ENCODE results near the gene ZNF436. TPM values are rescaled to one million over a fixed set of nuclear protein-coding genes. Genes with fewer than 3 reads are reported as not detected.
"Not testable (repeated sequence)": the region's sequence is repeated elsewhere in the genome, so short reads cannot be mapped to it uniquely, and the experiment has no call there.

ZNF436 gene
- total RNA-seq, 2 donors from 2014 or later = 8.7 to 8.8 TPM

- Mint-ChIP-seq H3K27me3 (ENCODE audit: low read depth) (no peaks in the 10 kb centered on the region), H3K4me1 (ENCODE audit: low read depth) (peaks cover 34% of the 10 kb centered on the region), H3K4me3 (peak overlapping the region; percentile 97 to 99), H3K9me3 (no peaks in the 10 kb centered on the region), H3K27ac (peak overlapping the region; percentile 95), H3K36me3 (ENCODE audit: insufficient read depth in 2 of 2) (peaks cover 5 to 6% of the 10 kb centered on the region in 2 donors)
- ATAC-seq (replicated peaks in 1 of 2) (no peak), DNase-seq (no peak)
Measured at GRCh38 chr1:23344987-23345472, 24.6 kb downstream of the ZNF436 start.

- Mint-ChIP-seq H3K27ac (peak within 1 kb of the TSS; percentile 95), H3K36me3 (ENCODE audit: insufficient read depth in 2 of 2) (peaks cover 8 to 9% of the 10 kb centered on the region in 2 donors), H3K27me3 (ENCODE audit: low read depth) (no peaks in the 10 kb centered on the region), H3K4me1 (ENCODE audit: low read depth) (peaks cover 40% of the 10 kb centered on the region), H3K9me3 (no peaks in the 10 kb centered on the region), H3K4me3 (peak within 1 kb of the TSS; percentile 97 to 99)
- DNase-seq = peak; percentile 97 to 100
- ATAC-seq (replicated peaks in 1 of 2) = peak; percentile 96
Measured at GRCh38 chr1:23344111-23344986, 25.3 kb downstream of the ZNF436 start, which contains the start of gene HNRNPR. Gene HNRNPR (minus strand): TSS chr1:23344284. CDS start chr1:23341008, 3,276 bp downstream.

GRCh38 chr1:23343221-23344110 lies 26.2 kb downstream of the ZNF436 start:
- H3K4me1 Mint-ChIP-seq (ENCODE audit: low read depth) = peaks cover 49% of the 10 kb centered on the region
- ATAC-seq (replicated peaks in 1 of 2) = peak; percentile 6 to 19
- H3K4me3 Mint-ChIP-seq = peak overlapping the region; percentile 97 to 99
- H3K9me3 Mint-ChIP-seq = no peaks in the 10 kb centered on the region
- peaks cover 8 to 12% of the 10 kb centered on the region in 2 donors for H3K36me3 Mint-ChIP-seq (ENCODE audit: insufficient read depth in 2 of 2)
- peak overlapping the region; percentile 53 for H3K27ac Mint-ChIP-seq
- H3K27me3 Mint-ChIP-seq (ENCODE audit: low read depth) = no peaks in the 10 kb centered on the region
- DNase-seq = peak; percentile 55 to 67

GRCh38 chr1:23341931-23342692 lies 27.5 kb downstream of the ZNF436 start:
- peak overlapping the region; percentile 97 to 99 for H3K4me3 Mint-ChIP-seq
- peaks cover 9 to 22% of the 10 kb centered on the region in 2 donors for H3K36me3 Mint-ChIP-seq (ENCODE audit: insufficient read depth in 2 of 2)
- H3K27ac Mint-ChIP-seq = peak overlapping the region; percentile 53
- DNase-seq (no peak), ATAC-seq (replicated peaks in 1 of 2) (no peak)
- H3K27me3 Mint-ChIP-seq (ENCODE audit: low read depth) = no peaks in the 10 kb centered on the region
- no peaks in the 10 kb centered on the region for H3K9me3 Mint-ChIP-seq
- peaks cover 61% of the 10 kb centered on the region for H3K4me1 Mint-ChIP-seq (ENCODE audit: low read depth)

- no peak for DNase-seq
- Mint-ChIP-seq H3K27ac (peak overlapping the region; percentile 1), H3K4me1 (ENCODE audit: low read depth) (peaks cover 66% of the 10 kb centered on the region), H3K4me3 (peak overlapping the region; percentile 97 to 99), H3K9me3 (no peaks in the 10 kb centered on the region), H3K36me3 (ENCODE audit: insufficient read depth in 2 of 2) (peaks cover 9 to 34% of the 10 kb centered on the region in 2 donors), H3K27me3 (ENCODE audit: low read depth) (no peaks in the 10 kb centered on the region)
- no peak for ATAC-seq (replicated peaks in 1 of 2)
Measured at GRCh38 chr1:23339632-23340031, 30.0 kb downstream of the ZNF436 start.

GRCh38 chr1:23337869-23338268 lies 31.8 kb downstream of the ZNF436 start:
- H3K36me3 Mint-ChIP-seq (ENCODE audit: insufficient read depth in 2 of 2) = peaks cover 8 to 45% of the 10 kb centered on the region in 2 donors
- DNase-seq = no peak
- no peaks in the 10 kb centered on the region for H3K27me3 Mint-ChIP-seq (ENCODE audit: low read depth)
- peaks cover 64% of the 10 kb centered on the region for H3K4me1 Mint-ChIP-seq (ENCODE audit: low read depth)
- no peak overlapping the region for H3K4me3 Mint-ChIP-seq
- H3K9me3 Mint-ChIP-seq = no peaks in the 10 kb centered on the region
- ATAC-seq (replicated peaks in 1 of 2) = no peak
- H3K27ac Mint-ChIP-seq = peak overlapping the region; percentile 20

- no peaks in the 10 kb centered on the region for H3K27me3 Mint-ChIP-seq (ENCODE audit: low read depth)
- H3K4me1 Mint-ChIP-seq (ENCODE audit: low read depth) = peaks cover 29% of the 10 kb centered on the region
- ATAC-seq (replicated peaks in 1 of 2) (no peak), DNase-seq (no peak)
- no peaks in the 10 kb centered on the region for H3K9me3 Mint-ChIP-seq
- peaks cover 14 to 57% of the 10 kb centered on the region in 2 donors for H3K36me3 Mint-ChIP-seq (ENCODE audit: insufficient read depth in 2 of 2)
- H3K4me3 Mint-ChIP-seq = no peak overlapping the region
- no peak overlapping the region for H3K27ac Mint-ChIP-seq
Measured at GRCh38 chr1:23331713-23332112, 37.9 kb downstream of the ZNF436 start.

GRCh38 chr1:23330846-23331245 lies 38.8 kb downstream of the ZNF436 start:
- peak overlapping the region; percentile 44 for H3K27ac Mint-ChIP-seq
- H3K36me3 Mint-ChIP-seq (ENCODE audit: insufficient read depth in 2 of 2) = peaks cover 14 to 57% of the 10 kb centered on the region in 2 donors
- H3K27me3 Mint-ChIP-seq (ENCODE audit: low read depth) = no peaks in the 10 kb centered on the region
- H3K4me1 Mint-ChIP-seq (ENCODE audit: low read depth) = peaks cover 36% of the 10 kb centered on the region
- no peaks in the 10 kb centered on the region for H3K9me3 Mint-ChIP-seq
- no peak overlapping the region for H3K4me3 Mint-ChIP-seq
- DNase-seq (no peak), ATAC-seq (replicated peaks in 1 of 2) (no peak)

GRCh38 chr1:23325393-23325792 lies 44.2 kb downstream of the ZNF436 start:
- Mint-ChIP-seq H3K27me3 (ENCODE audit: low read depth) (no peaks in the 10 kb centered on the region), H3K4me3 (no peak overlapping the region), H3K27ac (no peak overlapping the region), H3K36me3 (ENCODE audit: insufficient read depth in 2 of 2) (peaks cover 15 to 46% of the 10 kb centered on the region in 2 donors), H3K4me1 (ENCODE audit: low read depth) (peaks cover 31% of the 10 kb centered on the region), H3K9me3 (no peaks in the 10 kb centered on the region)
- no peak for DNase-seq
- ATAC-seq (replicated peaks in 1 of 2) = no peak

GRCh38 chr1:23322770-23323169 lies 46.9 kb downstream of the ZNF436 start:
- no peak overlapping the region for H3K27ac Mint-ChIP-seq
- no peaks in the 10 kb centered on the region for H3K9me3 Mint-ChIP-seq
- ATAC-seq (replicated peaks in 1 of 2) (no peak), DNase-seq (no peak)
- no peak overlapping the region for H3K4me3 Mint-ChIP-seq
- H3K36me3 Mint-ChIP-seq (ENCODE audit: insufficient read depth in 2 of 2) = peaks cover 17 to 45% of the 10 kb centered on the region in 2 donors
- no peaks in the 10 kb centered on the region for H3K27me3 Mint-ChIP-seq (ENCODE audit: low read depth)
- peaks cover 19% of the 10 kb centered on the region for H3K4me1 Mint-ChIP-seq (ENCODE audit: low read depth)

GRCh38 chr1:23310280-23310679 lies 59.4 kb downstream of the ZNF436 start:
- not testable (repeated sequence) for H3K4me1 Mint-ChIP-seq (ENCODE audit: low read depth); DNase-seq; ATAC-seq (replicated peaks in 1 of 2); H3K27ac Mint-ChIP-seq; H3K4me3 Mint-ChIP-seq; H3K9me3 Mint-ChIP-seq; H3K27me3 Mint-ChIP-seq (ENCODE audit: low read depth)
- peaks cover 5 to 34% of the 10 kb centered on the region in 2 donors for H3K36me3 Mint-ChIP-seq (ENCODE audit: insufficient read depth in 2 of 2)
